ENCODE results near the gene DOCK3. TPM values are rescaled to one million over a fixed set of nuclear protein-coding genes. Genes with fewer than 3 reads are reported as not detected.
A peak's percentile ranks its signal among the peaks of the same experiment; 100 is the strongest.

DOCK3 gene
- total RNA-seq, 1 experiment from 2014 or later = 8.3 TPM

- Histone ChIP-seq H3K79me1 (ENCODE audit: insufficient read depth, low read depth, low read length, poor library complexity, severe bottlenecking) (no peaks in the 10 kb centered on the region), H2BK120ac (ENCODE audit: low read depth, low read length, poor library complexity, severe bottlenecking) (no peak overlapping the region), H3K18ac (ENCODE audit: insufficient read length, low read depth, low read length) (no peak overlapping the region), H2AK5ac (ENCODE audit: insufficient read length, low read length) (no peak overlapping the region), H3K9me3 (ENCODE audit: control insufficient read depth, low read depth, low read length) (no peaks in the 10 kb centered on the region), H3K4me2 (ENCODE audit: insufficient read depth, insufficient read length, low read length) (no peak overlapping the region), H3K23ac (ENCODE audit: insufficient read length, low read depth, low read length) (no peak overlapping the region), H4K20me1 (ENCODE audit: control insufficient read depth, insufficient read depth, insufficient read length) (no peaks in the 10 kb centered on the region), H3T11ph (ENCODE audit: low read length) (no peak overlapping the region), H3K4ac (ENCODE audit: low read depth, low read length) (no peak overlapping the region), H4K91ac (ENCODE audit: insufficient read length, low read depth, low read length) (no peak overlapping the region), H4K5ac (ENCODE audit: insufficient read length, low read depth, low read length) (no peak overlapping the region), H2BK12ac (ENCODE audit: insufficient read length, low read depth, low read length) (no peak overlapping the region), H3K14ac (ENCODE audit: insufficient read depth, low read length) (no peak overlapping the region), H2BK5ac (ENCODE audit: insufficient read length, low read length) (no peak overlapping the region), H3K27ac (ENCODE audit: insufficient read length, low read depth, low read length) (no peak overlapping the region), H2AFZ (ENCODE audit: low read length) (no peak overlapping the region), H2BK15ac (ENCODE audit: low read depth, low read length) (no peak overlapping the region), H3K9ac (ENCODE audit: extremely low read depth, insufficient read length, low read length) (no peak overlapping the region), H3K79me2 (ENCODE audit: insufficient read depth, low read length) (no peaks in the 10 kb centered on the region; the same call in 1 of the 2 replicates), H2BK20ac (ENCODE audit: low read depth, low read length, poor library complexity, severe bottlenecking) (no peak overlapping the region), H3K27me3 (ENCODE audit: insufficient read depth, low read length) (no peaks in the 10 kb centered on the region), H3K56ac (ENCODE audit: insufficient read length, low read depth, low read length) (no peak overlapping the region), H3K4me1 (ENCODE audit: insufficient read depth, low read length) (no peaks in the 10 kb centered on the region), H3K23me2 (ENCODE audit: insufficient read length, low read depth, low read length, poor library complexity, severe bottlenecking) (no peaks in the 10 kb centered on the region), H4K8ac (replicated peaks; ENCODE audit: insufficient read length, low read depth, low read length) (no peak overlapping the region)
- TF ChIP-seq, protein P1, sequence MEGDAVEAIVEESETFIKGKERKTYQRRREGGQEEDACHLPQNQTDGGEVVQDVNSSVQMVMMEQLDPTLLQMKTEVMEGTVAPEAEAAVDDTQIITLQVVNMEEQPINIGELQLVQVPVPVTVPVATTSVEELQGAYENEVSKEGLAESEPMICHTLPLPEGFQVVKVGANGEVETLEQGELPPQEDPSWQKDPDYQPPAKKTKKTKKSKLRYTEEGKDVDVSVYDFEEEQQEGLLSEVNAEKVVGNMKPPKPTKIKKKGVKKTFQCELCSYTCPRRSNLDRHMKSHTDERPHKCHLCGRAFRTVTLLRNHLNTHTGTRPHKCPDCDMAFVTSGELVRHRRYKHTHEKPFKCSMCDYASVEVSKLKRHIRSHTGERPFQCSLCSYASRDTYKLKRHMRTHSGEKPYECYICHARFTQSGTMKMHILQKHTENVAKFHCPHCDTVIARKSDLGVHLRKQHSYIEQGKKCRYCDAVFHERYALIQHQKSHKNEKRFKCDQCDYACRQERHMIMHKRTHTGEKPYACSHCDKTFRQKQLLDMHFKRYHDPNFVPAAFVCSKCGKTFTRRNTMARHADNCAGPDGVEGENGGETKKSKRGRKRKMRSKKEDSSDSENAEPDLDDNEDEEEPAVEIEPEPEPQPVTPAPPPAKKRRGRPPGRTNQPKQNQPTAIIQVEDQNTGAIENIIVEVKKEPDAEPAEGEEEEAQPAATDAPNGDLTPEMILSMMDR (conservative IDR thresholded peaks at IDR 0.05) = no peak
- no CpG with 5 or more reads among the region's 10 CpGs for WGBS (ENCODE audit: extremely low coverage, insufficient read length, low lambda C conversion rate)
- Mint-ChIP-seq H3K27ac (peak overlapping the region in 2 of 3 experiments; percentile 39 to 84; a peak in 5 of 7 replicates), H3K4me3 (no peak overlapping the region), H3K36me3 (ENCODE audit: insufficient read depth in 1 of 3, low read depth in 3 of 3) (peaks cover 0 to 22% (median 1%) of the 10 kb centered on the region in 3 experiments; a peak in 5 of 7 replicates), H3K4me1 (peaks cover 27 to 28% of the 10 kb centered on the region in 2 experiments), H3K9me3 (peaks cover 15 to 20% of the 10 kb centered on the region in 2 experiments), H3K27me3 (ENCODE audit: low read depth) (no peaks in the 10 kb centered on the region)
- DNase-seq = peak; percentile 27
These were observed 350.3 kb downstream of the DOCK3 start for GRCh38 chr3:51024765-51025632.

Measured in H9 (cell line).